Prostate gland (tissue), 2 donors: ENCODE measurements around the gene ESR2.

ENCODE experiments used
- CTCF ChIP-seq, 4 experiments: fragments of 200-600 bp in 2 of 4; fragments of 450-650 bp in 2 of 4; sonication (generic) in 2 of 4; IDR thresholded peaks; 1 replicate in 3 of 4; 2 replicates in 1 of 4; pipeline ENCODE4 v1.5.1; 2016 to 2019; ENCODE audit warnings: antibody characterized with exemption in 4 of 4, mild to moderate bottlenecking in 2 of 4, moderate library complexity in 2 of 4
- POLR2A ChIP-seq: fragments of 450-650 bp; IDR thresholded peaks from one replicate; pipeline ENCODE4 v1.6.1; 2016; ENCODE audit warnings: antibody characterized with exemption, mild to moderate bottlenecking
- POLR2AphosphoS5 ChIP-seq: sonication (generic); formaldehyde crosslinking; IDR thresholded peaks from one replicate; pipeline ENCODE4 v1.6.1; 2017; ENCODE audit warnings: antibody characterized with exemption

- TF ChIP-seq POLR2AphosphoS5, result no peak
- TF ChIP-seq CTCF (IDR thresholded peaks at IDR 0.05), result peak in 3 of 4 experiments; percentile 19 to 45 (median 23)
- TF ChIP-seq POLR2A, result no peak
These were observed 254.1 kb downstream of the ESR2 start for GRCh38 chr14:64040044-64040443.
